Adrenal gland (tissue), 5 donors: ENCODE measurements around the gene CLEC2A.

ENCODE experiments used
- POLR2A ChIP-seq, 2 donors: fragments of 450-650 bp; IDR thresholded peaks; one replicate each; pipeline ENCODE4 v1.6.1; 2017; ENCODE audit warnings: antibody characterized with exemption in 2 of 2, mild to moderate bottlenecking in 2 of 2, moderate library complexity in 1 of 2
- TF ChIP-seq, protein P1 (sequence below), 6 experiments: fragments of 450-650 bp in 4 of 6; fragments of 200-600 bp in 2 of 6; sonication (generic) in 1 of 6; IDR thresholded peaks; 1 replicate in 5 of 6; 2 replicates in 1 of 6; pipeline versions ENCODE4 v1.5.1 to v1.8.0; 2016 to 2021; ENCODE audit warnings: antibody characterized with exemption in 6 of 6, mild to moderate bottlenecking in 2 of 6, moderate library complexity in 1 of 6
- donor health status: DM: no; HTN: no; CAD: no.

DNA sequence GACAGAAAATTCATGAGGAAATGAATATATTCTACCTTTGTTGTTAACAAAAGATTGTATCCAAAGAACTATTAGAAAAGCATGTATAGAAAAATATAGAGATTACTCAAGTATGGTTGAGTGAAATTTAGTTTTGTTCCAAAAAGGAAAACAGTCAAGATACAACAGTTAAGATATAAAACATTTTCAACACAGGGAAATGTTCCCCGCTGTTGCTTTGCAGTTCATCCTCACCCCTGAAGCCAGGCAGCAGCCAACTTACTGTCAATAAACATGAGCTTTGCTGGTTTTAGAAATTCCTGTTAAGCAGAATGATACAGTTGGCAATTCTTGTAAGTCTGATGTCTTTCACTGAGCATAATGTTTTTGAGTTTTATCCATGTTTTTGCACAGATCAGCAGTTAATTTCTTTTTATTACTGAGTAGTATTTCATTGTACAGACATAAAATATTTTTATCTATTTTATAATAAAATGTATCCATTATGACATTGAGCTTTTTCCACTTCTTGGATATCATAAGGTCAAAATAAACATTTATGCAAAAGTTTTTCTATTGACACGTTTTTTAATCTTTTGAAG, 61.8 kb downstream of the CLEC2A start:
- TF ChIP-seq POLR2A (IDR thresholded peaks at IDR 0.05), result no peak
- TF ChIP-seq, protein P1, sequence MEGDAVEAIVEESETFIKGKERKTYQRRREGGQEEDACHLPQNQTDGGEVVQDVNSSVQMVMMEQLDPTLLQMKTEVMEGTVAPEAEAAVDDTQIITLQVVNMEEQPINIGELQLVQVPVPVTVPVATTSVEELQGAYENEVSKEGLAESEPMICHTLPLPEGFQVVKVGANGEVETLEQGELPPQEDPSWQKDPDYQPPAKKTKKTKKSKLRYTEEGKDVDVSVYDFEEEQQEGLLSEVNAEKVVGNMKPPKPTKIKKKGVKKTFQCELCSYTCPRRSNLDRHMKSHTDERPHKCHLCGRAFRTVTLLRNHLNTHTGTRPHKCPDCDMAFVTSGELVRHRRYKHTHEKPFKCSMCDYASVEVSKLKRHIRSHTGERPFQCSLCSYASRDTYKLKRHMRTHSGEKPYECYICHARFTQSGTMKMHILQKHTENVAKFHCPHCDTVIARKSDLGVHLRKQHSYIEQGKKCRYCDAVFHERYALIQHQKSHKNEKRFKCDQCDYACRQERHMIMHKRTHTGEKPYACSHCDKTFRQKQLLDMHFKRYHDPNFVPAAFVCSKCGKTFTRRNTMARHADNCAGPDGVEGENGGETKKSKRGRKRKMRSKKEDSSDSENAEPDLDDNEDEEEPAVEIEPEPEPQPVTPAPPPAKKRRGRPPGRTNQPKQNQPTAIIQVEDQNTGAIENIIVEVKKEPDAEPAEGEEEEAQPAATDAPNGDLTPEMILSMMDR (IDR thresholded peaks at IDR 0.05), result no peak
